ENCODE data around the gene C3orf33.

C3orf33 gene

GRCh38 chr3:155778462-155778861, 27.6 kb downstream of the C3orf33 start:
- no peak overlapping the region for H3K4me3 ChIP-seq (ENCODE audit: low read depth, low read length)
- TF ChIP-seq CTCF (IDR thresholded peaks at IDR 0.05; ENCODE audit: borderline replicate concordance, insufficient read depth, low read depth, low read length): no peak

- no peak for TF ChIP-seq CTCF (IDR thresholded peaks at IDR 0.05; ENCODE audit: borderline replicate concordance, insufficient read depth, low read depth, low read length)
- no peak overlapping the region for H3K4me3 ChIP-seq (ENCODE audit: low read depth, low read length)
These were observed 33.3 kb downstream of the C3orf33 start for GRCh38 chr3:155772801-155773200.

- TF ChIP-seq CTCF (IDR thresholded peaks at IDR 0.05; ENCODE audit: borderline replicate concordance, insufficient read depth, low read depth, low read length): no peak
These were observed 35.0 kb downstream of the C3orf33 start for GRCh38 chr3:155771126-155771525.

GRCh38 chr3:155766206-155766605, 39.9 kb downstream of the C3orf33 start:
- no peak for TF ChIP-seq CTCF (IDR thresholded peaks at IDR 0.05; ENCODE audit: borderline replicate concordance, insufficient read depth, low read depth, low read length)
- no peak overlapping the region for H3K4me3 ChIP-seq (ENCODE audit: low read depth, low read length)

More at GRCh38 chr3:155771126-155771525, 35.0 kb downstream of the C3orf33 start:
- no peak overlapping the region for H3K4me3 ChIP-seq (ENCODE audit: low read depth, low read length)

GRCh38 chr3:155763870-155764463, 42.1 kb downstream of the C3orf33 start:
- no peak overlapping the region for H3K4me3 ChIP-seq (ENCODE audit: low read depth, low read length)

GRCh38 chr3:155760653-155761052, 45.4 kb downstream of the C3orf33 start:
- TF ChIP-seq CTCF (IDR thresholded peaks at IDR 0.05; ENCODE audit: borderline replicate concordance, insufficient read depth, low read depth, low read length): no peak
- H3K4me3 ChIP-seq (ENCODE audit: low read depth, low read length): no peak overlapping the region

More at GRCh38 chr3:155763870-155764463, 42.1 kb downstream of the C3orf33 start:
- no peak for TF ChIP-seq CTCF (IDR thresholded peaks at IDR 0.05; ENCODE audit: borderline replicate concordance, insufficient read depth, low read depth, low read length)

GRCh38 chr3:155757577-155757976, 48.5 kb downstream of the C3orf33 start:
- H3K4me3 ChIP-seq (ENCODE audit: low read depth, low read length): no peak overlapping the region
- TF ChIP-seq CTCF (IDR thresholded peaks at IDR 0.05; ENCODE audit: borderline replicate concordance, insufficient read depth, low read depth, low read length): no peak

All from GM12875 (cell line).